Activated CD8-positive, alpha-beta memory T cell treated with anti-CD3 and anti-CD28 coated beads for 48 hours (primary cell): ENCODE measurements around the gene PPFIA4.

ENCODE experiments used
- DNase-seq, 3 experiments: peaks; one replicate each; pipeline ENCODE4 v3.0.0-alpha.2; 2020; ENCODE audit warnings: low read depth in 2 of 3, low spot score in 2 of 3

PPFIA4 gene

GRCh38 chr1:203056012-203056411 lies 29.7 kb downstream of the PPFIA4 start:
- no peak for DNase-seq

GRCh38 chr1:203056516-203056915 lies 30.2 kb downstream of the PPFIA4 start:
- no peak for DNase-seq

- DNase-seq: no peak
Measured at GRCh38 chr1:203057911-203058675, 31.8 kb downstream of the PPFIA4 start.

- no peak for DNase-seq
Measured at GRCh38 chr1:203058676-203058935, 32.3 kb downstream of the PPFIA4 start.

- no peak for DNase-seq
Measured at GRCh38 chr1:203059485-203059884, 33.2 kb downstream of the PPFIA4 start.

GRCh38 chr1:203060115-203060514 lies 33.8 kb downstream of the PPFIA4 start:
- no peak for DNase-seq

GRCh38 chr1:203063287-203063686 lies 37.0 kb downstream of the PPFIA4 start:
- DNase-seq: no peak

- DNase-seq: no peak
Measured at GRCh38 chr1:203065191-203065590, 38.9 kb downstream of the PPFIA4 start.

GRCh38 chr1:203065986-203066385 lies 39.7 kb downstream of the PPFIA4 start:
- no peak for DNase-seq

GRCh38 chr1:203066965-203067364 lies 40.7 kb downstream of the PPFIA4 start:
- no peak for DNase-seq

- DNase-seq: no peak
Measured at GRCh38 chr1:203069030-203069747, 42.9 kb downstream of the PPFIA4 start.

- DNase-seq: no peak
Measured at GRCh38 chr1:203072002-203072602, 45.8 kb downstream of the PPFIA4 start.

- no peak for DNase-seq
Measured at GRCh38 chr1:203072911-203073310, 46.6 kb downstream of the PPFIA4 start.

- no peak for DNase-seq
Measured at GRCh38 chr1:203073469-203073868, 47.2 kb downstream of the PPFIA4 start.

GRCh38 chr1:203074610-203075009 lies 48.3 kb downstream of the PPFIA4 start:
- DNase-seq: no peak

GRCh38 chr1:203075236-203076030 lies 49.1 kb downstream of the PPFIA4 start:
- no peak for DNase-seq

GRCh38 chr1:203076031-203076511 lies 49.8 kb downstream of the PPFIA4 start:
- DNase-seq: no peak

GRCh38 chr1:203077367-203077766 lies 51.1 kb downstream of the PPFIA4 start:
- DNase-seq: no peak

GRCh38 chr1:203077956-203078355 lies 51.7 kb downstream of the PPFIA4 start:
- no peak for DNase-seq

- DNase-seq: no peak
Measured at GRCh38 chr1:203078478-203078877, 52.2 kb downstream of the PPFIA4 start.

- no peak for DNase-seq
Measured at GRCh38 chr1:203080456-203080855, 54.2 kb downstream of the PPFIA4 start.
